ENCODE results near the gene PALLD. TPM values are rescaled to one million over a fixed set of nuclear protein-coding genes. Genes with fewer than 3 reads are reported as not detected.

The PALLD gene
- total RNA-seq, 1 donor from 2014 or later, result 22.9 TPM

DNA sequence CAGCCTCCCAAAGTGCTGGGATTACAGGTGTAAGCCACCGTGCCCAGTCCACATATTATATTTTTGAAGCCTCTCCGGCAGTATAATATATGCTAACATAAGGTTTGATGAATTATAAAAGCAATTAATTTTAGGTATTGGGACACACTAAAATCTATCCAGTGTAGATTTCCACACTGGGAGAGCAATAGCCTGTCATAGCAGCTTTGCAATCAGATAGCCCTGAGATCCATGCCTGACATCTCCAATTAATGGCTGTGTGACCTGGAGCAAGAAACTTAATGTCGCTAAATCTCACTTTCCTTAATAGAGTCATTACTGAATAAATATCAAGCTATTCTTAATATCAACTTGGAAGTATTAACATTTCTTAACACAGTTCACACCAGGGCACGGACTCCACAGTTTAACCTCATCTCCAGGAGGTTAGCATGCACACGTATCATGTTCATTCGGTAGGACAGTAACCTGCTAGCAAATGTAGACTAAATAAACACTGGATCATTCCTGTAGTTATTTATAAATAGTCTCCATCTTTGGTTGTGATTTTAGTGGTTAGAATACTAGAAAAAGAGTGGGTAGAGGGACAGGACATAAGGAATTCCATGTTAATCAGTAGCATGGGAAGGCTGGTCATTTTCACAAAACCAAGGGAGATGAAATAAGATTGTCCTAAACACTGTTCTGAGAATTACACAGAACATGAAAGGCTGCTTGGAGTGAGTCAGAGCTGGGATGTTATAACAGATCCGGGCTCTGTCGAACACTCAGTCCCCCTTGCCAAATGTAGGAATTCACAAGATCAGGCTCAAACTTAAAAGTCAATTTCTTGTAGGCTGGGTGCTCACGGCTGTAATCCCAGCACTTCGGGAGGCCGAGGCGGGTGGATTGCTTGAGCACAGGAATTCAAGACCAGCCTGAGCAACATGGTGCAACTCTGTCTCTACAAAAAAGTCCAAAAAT, 254.7 kb downstream of the PALLD start:
- no peaks in the 10 kb centered on the region for H3K27me3 Mint-ChIP-seq (ENCODE audit: insufficient read depth)
- H3K36me3 Mint-ChIP-seq (ENCODE audit: low read depth), result no peaks in the 10 kb centered on the region
- peaks cover 4% of the 10 kb centered on the region for H3K4me1 Mint-ChIP-seq (ENCODE audit: low read depth)
- no peak for DNase-seq (ENCODE audit: low spot score)
- intact Hi-C loops (cut with micrococcal nuclease), result no loop called here
- H3K9me3 Mint-ChIP-seq, result no peaks in the 10 kb centered on the region
- no peak overlapping the region for H3K4me3 Mint-ChIP-seq
- H3K27ac Mint-ChIP-seq, result no peak overlapping the region

DNA sequence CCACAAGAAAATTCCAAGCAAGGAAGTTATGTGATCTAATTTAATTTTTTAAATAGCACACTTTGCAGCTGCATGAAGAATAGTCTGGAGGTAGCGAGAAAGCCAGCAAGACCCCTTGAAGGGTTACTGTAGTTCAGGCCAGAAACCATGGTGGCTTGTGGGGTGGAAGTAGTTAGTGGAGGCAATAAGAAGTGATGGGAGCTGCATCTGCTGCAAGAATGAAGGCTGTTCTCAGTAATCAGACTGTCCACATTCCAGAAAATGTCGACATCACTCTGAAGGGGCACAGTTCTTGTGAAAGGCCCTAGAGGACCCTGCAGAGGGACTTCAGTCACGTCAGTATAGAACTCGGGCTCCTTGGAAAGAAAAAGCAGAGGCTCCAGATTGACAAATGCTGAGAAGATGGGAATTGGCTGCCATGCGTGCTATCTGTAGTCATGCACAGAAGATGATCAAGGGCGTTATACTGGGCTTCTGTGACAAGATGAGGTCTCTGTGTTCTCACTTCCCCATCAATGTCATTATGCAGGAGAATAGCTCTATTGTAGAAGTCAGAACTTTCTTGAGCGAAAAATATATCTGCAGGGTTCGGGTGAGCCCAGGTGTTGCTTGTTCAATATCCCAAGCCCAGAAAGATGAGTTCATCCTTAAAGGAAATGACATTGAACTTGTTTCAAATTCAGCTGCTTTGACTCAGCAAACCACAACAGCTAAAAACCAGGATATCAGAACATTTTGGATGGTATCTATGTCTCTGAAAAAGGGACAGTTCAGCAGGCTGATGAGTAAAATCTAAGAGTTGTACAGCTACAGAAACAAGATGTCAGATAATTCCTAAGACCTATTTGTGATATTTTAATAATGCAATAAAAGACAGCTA, 259.0 kb downstream of the PALLD start:
- Mint-ChIP-seq H3K4me1 (ENCODE audit: low read depth) (peaks cover 28% of the 10 kb centered on the region), H3K27me3 (ENCODE audit: insufficient read depth) (peaks cover 4% of the 10 kb centered on the region), H3K9me3 (no peaks in the 10 kb centered on the region), H3K27ac (no peak overlapping the region), H3K36me3 (ENCODE audit: low read depth) (no peaks in the 10 kb centered on the region), H3K4me3 (no peak overlapping the region)
- intact Hi-C loops (cut with micrococcal nuclease), result no loop called here
- DNase-seq (ENCODE audit: low spot score), result no peak

DNA sequence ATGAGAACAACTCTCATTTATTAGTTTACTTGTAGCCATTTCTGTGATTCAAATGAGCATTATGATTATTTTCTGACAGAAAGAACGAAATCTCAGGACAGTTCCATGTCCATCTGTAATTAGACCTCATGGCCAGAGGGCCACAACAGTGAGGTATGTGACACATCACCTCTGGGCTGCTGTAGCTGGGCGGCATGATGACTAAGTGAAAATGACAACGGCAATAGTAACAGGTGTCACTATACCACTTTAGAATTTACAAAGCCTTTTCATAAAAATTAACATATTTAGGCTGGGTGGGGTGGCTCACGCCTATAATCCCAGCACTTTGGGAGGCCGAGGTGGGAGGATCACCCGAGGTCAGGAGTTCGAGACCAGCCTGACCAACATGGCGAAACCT, 260.6 kb downstream of the PALLD start:
- Mint-ChIP-seq H3K4me3 (no peak overlapping the region), H3K27me3 (ENCODE audit: insufficient read depth) (peaks cover 7% of the 10 kb centered on the region), H3K36me3 (ENCODE audit: low read depth) (no peaks in the 10 kb centered on the region), H3K9me3 (no peaks in the 10 kb centered on the region), H3K4me1 (ENCODE audit: low read depth) (peaks cover 28% of the 10 kb centered on the region), H3K27ac (no peak overlapping the region)
- intact Hi-C loops (cut with micrococcal nuclease), result no loop called here
- DNase-seq (ENCODE audit: low spot score), result no peak

DNA sequence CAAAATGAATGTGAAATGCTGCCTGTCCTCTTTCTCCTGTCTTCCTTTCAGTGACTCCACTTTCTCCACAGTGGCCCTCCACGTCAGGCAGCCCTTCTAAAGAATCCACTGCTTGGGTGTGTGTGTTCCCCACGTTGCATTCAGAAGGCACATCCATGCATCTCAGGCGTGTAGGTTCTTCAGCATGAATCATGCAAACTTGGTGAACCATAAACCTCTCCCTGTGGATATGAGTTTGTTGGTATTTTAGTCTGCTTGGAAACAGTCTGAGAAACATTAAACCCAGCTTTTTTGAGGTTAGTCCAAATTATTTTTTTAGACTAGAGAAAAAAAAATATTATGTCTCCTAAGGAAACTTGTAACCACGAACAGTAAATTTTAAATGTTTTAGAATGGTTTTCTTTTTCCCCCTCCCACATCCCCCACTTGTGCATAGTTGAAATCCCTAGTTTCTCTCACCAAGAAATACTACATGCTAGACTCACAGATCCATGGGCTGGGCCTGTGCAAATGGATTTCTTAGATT, 261.6 kb downstream of the PALLD start:
- intact Hi-C loops (cut with micrococcal nuclease), result no loop called here
- H3K9me3 Mint-ChIP-seq, result no peaks in the 10 kb centered on the region
- H3K4me3 Mint-ChIP-seq, result no peak overlapping the region
- peaks cover 28% of the 10 kb centered on the region for H3K4me1 Mint-ChIP-seq (ENCODE audit: low read depth)
- no peaks in the 10 kb centered on the region for H3K36me3 Mint-ChIP-seq (ENCODE audit: low read depth)
- no peak overlapping the region for H3K27ac Mint-ChIP-seq
- H3K27me3 Mint-ChIP-seq (ENCODE audit: insufficient read depth), result peaks cover 7% of the 10 kb centered on the region
- no peak for DNase-seq (ENCODE audit: low spot score)

DNA sequence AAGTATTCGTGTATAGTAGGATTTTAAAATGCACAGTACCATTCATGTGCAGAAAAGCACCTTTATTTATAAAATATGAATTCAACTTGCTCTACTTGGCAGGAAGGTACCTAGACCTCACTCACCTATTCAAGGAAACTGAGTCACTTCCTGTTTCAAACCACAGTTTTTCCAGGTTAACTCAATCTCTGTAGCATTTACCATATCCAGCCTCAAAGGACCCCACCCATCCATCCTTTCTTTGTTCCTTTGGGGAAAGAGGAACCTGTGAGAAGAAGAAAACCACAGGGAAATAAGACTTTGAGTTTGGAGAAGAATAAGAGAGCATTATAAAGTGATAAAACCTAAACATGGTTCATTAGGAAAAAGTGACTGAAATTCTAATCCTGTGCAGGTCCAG, 262.5 kb downstream of the PALLD start:
- peak overlapping the region; percentile 35 for H3K4me3 Mint-ChIP-seq

DNA sequence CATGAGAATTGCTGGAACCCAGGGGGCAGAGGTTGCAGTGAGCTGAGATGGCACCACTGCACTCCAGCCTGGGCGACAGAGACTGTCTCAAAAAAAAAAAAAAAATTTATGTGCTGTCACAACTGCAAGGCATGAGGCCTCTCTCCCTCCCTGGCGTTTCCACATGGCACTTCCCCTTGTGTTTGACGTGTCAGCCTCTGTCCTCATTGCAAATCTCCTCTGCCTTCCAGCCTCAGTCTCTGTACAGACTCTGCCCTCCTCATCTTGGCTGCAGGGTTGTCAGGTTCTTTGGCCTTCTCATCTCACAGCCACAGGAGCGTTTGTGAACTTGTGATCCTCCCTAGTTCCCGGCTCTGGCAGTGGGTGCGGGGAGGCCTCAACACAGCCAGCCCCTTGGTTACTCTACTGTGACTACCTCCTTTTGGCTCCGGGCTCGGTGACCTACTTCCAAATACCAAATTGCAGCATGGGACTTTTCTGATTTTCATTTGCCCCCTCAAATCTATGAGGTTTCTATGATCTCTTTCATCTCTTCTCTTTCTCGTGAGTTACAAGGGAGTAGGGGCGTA, 263.2 kb downstream of the PALLD start:
- Mint-ChIP-seq H3K4me3 (no peak overlapping the region), H3K27ac (no peak overlapping the region), H3K27me3 (ENCODE audit: insufficient read depth) (peaks cover 9% of the 10 kb centered on the region), H3K36me3 (ENCODE audit: low read depth) (no peaks in the 10 kb centered on the region), H3K4me1 (ENCODE audit: low read depth) (peaks cover 28% of the 10 kb centered on the region), H3K9me3 (no peaks in the 10 kb centered on the region)
- DNase-seq (ENCODE audit: low spot score), result no peak
- intact Hi-C loops (cut with micrococcal nuclease), result no loop called here

More for the DNA sequence above, 262.5 kb downstream of the PALLD start:
- no peaks in the 10 kb centered on the region for H3K36me3 Mint-ChIP-seq (ENCODE audit: low read depth)
- intact Hi-C loops (cut with micrococcal nuclease), result no loop called here
- H3K27me3 Mint-ChIP-seq (ENCODE audit: insufficient read depth), result peaks cover 7% of the 10 kb centered on the region
- DNase-seq (ENCODE audit: low spot score), result no peak
- H3K27ac Mint-ChIP-seq, result no peak overlapping the region
- H3K9me3 Mint-ChIP-seq, result no peaks in the 10 kb centered on the region
- H3K4me1 Mint-ChIP-seq (ENCODE audit: low read depth), result peaks cover 28% of the 10 kb centered on the region

DNA sequence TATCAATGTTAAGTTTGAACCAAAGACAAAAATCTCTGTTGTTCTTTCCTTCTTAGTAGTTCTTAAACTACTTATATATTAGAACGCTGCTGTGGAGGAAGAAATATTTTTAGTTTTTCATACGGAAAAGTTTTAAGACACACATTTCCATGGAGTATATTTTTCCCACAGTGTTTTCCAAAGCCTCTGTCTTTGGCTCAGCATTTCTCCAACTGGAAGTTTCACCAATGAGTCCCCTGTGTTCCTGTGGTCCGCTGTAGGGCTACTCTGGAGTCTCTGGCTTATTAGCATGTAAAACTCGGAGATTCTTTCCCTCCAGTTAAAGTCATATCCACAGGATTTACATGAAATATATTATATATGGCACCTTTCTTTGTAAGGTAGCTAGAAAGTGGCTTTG, 264.2 kb downstream of the PALLD start:
- intact Hi-C loops (cut with micrococcal nuclease), result no loop called here

DNA sequence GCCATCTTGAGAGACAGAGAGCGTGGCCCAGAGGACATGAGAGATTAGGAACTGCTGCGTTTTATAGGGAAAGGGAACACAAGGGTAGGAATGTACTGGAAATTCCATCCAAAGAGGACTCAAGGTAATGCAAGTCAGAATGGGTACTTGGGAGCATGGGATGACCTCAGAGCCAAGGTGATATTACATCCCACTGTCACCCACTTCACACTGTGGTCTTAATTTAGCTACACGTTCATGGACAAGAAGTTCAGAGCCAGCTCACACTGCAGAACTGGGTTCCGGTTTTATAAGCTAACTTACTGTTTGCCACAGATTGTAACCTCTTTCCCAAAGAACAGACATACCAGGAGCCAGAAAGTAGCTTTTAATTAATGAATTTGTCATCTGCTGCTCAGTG, 268.5 kb downstream of the PALLD start:
- peaks cover 4% of the 10 kb centered on the region for H3K4me1 Mint-ChIP-seq (ENCODE audit: low read depth)
- H3K27ac Mint-ChIP-seq, result no peak overlapping the region
- no peaks in the 10 kb centered on the region for H3K9me3 Mint-ChIP-seq
- no peak for DNase-seq (ENCODE audit: low spot score)
- H3K36me3 Mint-ChIP-seq (ENCODE audit: low read depth), result no peaks in the 10 kb centered on the region
- no peak overlapping the region for H3K4me3 Mint-ChIP-seq
- H3K27me3 Mint-ChIP-seq (ENCODE audit: insufficient read depth), result peaks cover 16% of the 10 kb centered on the region
- intact Hi-C loops (cut with micrococcal nuclease), result no loop called here

More for the DNA sequence above, 264.2 kb downstream of the PALLD start:
- no peaks in the 10 kb centered on the region for H3K36me3 Mint-ChIP-seq (ENCODE audit: low read depth)
- DNase-seq (ENCODE audit: low spot score), result no peak
- H3K27ac Mint-ChIP-seq, result no peak overlapping the region
- H3K4me3 Mint-ChIP-seq, result no peak overlapping the region
- no peaks in the 10 kb centered on the region for H3K9me3 Mint-ChIP-seq
- peaks cover 9% of the 10 kb centered on the region for H3K27me3 Mint-ChIP-seq (ENCODE audit: insufficient read depth)
- peaks cover 28% of the 10 kb centered on the region for H3K4me1 Mint-ChIP-seq (ENCODE audit: low read depth)

DNA sequence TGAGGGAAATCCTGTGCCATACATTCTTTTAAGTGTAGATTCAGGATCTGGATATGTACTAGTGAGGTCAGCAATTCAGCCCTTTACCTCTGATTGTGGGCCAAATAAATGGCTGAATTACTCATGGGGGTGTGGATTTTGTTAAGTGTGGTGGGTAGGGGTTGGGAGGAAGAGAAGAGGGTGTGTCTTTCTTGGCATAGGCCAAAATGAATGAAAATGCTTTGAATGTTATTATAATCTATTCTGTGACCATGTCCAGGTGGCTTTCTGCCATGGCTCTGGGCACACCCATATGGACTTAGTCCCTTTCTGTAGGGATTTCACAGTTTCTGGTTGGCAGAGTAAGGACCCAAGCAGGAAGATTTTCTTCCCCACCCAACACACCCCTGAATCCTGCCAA, 268.9 kb downstream of the PALLD start:
- no peaks in the 10 kb centered on the region for H3K4me1 Mint-ChIP-seq (ENCODE audit: low read depth)
- no peaks in the 10 kb centered on the region for H3K9me3 Mint-ChIP-seq
- peaks cover 16% of the 10 kb centered on the region for H3K27me3 Mint-ChIP-seq (ENCODE audit: insufficient read depth)
- no peaks in the 10 kb centered on the region for H3K36me3 Mint-ChIP-seq (ENCODE audit: low read depth)
- intact Hi-C loops (cut with micrococcal nuclease), result no loop called here
- H3K27ac Mint-ChIP-seq, result no peak overlapping the region
- DNase-seq (ENCODE audit: low spot score), result no peak
- H3K4me3 Mint-ChIP-seq, result no peak overlapping the region

DNA sequence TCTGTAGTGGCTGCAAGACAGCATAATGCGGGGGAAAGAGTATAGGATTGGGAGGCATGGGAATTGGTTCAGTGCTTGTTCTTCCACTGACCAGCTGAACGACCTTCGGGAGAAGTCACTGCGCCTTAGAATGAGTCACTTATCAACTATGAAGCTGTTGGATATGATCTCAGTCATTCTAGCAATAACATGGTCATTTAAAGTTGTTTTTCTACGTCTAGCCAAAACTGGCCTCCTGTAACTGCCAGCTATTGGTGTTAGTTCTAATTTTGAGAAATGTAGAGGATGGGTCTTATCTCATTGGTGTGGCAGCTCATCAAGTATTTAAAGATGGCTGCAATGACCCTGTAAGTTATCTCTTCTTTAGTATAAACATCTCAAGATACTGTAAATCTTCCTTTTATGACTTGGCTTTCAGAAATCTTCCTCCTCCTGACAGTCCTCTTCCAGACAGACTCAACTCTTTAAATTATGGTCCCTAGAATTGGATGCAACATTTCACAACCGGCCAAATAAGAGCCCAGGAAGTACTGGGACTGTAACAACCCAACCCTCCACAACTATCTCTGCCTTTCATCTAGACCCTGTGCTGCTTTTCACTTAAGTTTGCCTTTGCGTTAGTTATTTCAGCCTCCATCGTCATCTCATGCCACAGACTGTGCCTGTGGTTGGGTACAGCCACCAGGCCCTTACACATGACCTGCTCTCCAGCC, 269.9 kb downstream of the PALLD start:
- Mint-ChIP-seq H3K4me3 (no peak overlapping the region), H3K4me1 (ENCODE audit: low read depth) (no peaks in the 10 kb centered on the region), H3K36me3 (ENCODE audit: low read depth) (no peaks in the 10 kb centered on the region), H3K9me3 (no peaks in the 10 kb centered on the region), H3K27ac (no peak overlapping the region), H3K27me3 (ENCODE audit: insufficient read depth) (peaks cover 13% of the 10 kb centered on the region)
- intact Hi-C loops (cut with micrococcal nuclease), result no loop called here
- DNase-seq (ENCODE audit: low spot score), result no peak

DNA sequence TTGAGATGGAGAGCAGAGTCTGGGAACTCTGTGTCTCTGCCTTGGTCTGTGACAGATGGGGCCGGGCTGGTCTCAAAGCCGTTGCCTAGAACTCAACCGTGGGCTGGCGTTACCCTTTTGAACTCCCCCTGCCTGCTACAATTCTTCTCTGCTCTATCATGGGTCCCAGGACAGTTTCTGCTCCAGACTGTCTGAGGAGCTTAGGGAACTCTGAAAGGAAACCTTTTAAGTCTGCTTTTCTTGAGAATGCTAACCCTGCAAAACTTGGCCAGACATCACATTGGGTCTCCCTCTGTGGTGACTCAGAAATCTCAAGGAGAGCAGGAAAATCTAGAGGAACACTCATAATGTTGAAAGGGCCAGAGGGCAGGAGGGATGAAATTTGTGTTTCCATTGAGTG, 272.6 kb downstream of the PALLD start:
- no peaks in the 10 kb centered on the region for H3K4me1 Mint-ChIP-seq (ENCODE audit: low read depth)
- DNase-seq (ENCODE audit: low spot score), result no peak
- peaks cover 12% of the 10 kb centered on the region for H3K27me3 Mint-ChIP-seq (ENCODE audit: insufficient read depth)
- no peaks in the 10 kb centered on the region for H3K9me3 Mint-ChIP-seq
- H3K4me3 Mint-ChIP-seq, result no peak overlapping the region
- H3K27ac Mint-ChIP-seq, result no peak overlapping the region
- intact Hi-C loops (cut with micrococcal nuclease), result no loop called here
- no peaks in the 10 kb centered on the region for H3K36me3 Mint-ChIP-seq (ENCODE audit: low read depth)

DNA sequence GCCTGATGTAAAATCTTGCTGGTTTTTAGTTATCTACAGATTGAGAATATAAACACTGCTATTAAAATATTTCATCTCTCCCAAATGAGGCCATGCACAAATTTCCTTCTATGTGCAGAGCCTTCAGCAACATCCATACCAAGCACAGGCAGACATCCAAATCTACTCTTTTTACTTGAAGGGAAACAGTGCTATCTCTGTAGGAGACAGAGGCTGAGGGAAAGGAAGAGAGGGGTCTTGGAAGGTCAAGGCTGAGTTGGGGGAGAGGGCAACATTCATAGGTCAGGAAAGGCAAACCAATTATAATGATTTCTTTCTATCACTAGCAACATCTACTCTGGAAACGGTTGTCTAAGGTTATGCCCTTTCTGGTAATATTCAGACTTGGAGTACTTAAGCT, 273.0 kb downstream of the PALLD start:
- Mint-ChIP-seq H3K4me1 (ENCODE audit: low read depth) (no peaks in the 10 kb centered on the region), H3K4me3 (no peak overlapping the region), H3K9me3 (no peaks in the 10 kb centered on the region), H3K27me3 (ENCODE audit: insufficient read depth) (peaks cover 10% of the 10 kb centered on the region), H3K27ac (no peak overlapping the region), H3K36me3 (ENCODE audit: low read depth) (no peaks in the 10 kb centered on the region)
- intact Hi-C loops (cut with micrococcal nuclease), result no loop called here
- DNase-seq (ENCODE audit: low spot score), result no peak

All from activated T-helper 1 cell treated with anti-CD3 and anti-CD28 coated beads, Interleukin-12 subunit alpha, Interleukin-12 subunit beta, Interleukin-2, Interleukin-4 antibody, amounts not matched to agents 30 ng/mL and 10 ng/mL and 1 ng/mL, durations not matched to agents 14 hours and 24 hours and 36 hours (primary cell).